Activated CD4-positive, alpha-beta T cell treated with anti-CD3 and anti-CD28 coated beads for 24 hours (primary cell): ENCODE results near the gene PGM5.

Experiments used
- DNase-seq, 2 donors: peaks; one replicate each; pipeline ENCODE4 v3.0.0-alpha.2; 2020; ENCODE audit warnings: low read depth in 2 of 2

PGM5 gene

GRCh38 chr9:68495247-68495646 is 138.8 kb downstream of the PGM5 start:
- no peak for DNase-seq

- DNase-seq: no peak
Measured at GRCh38 chr9:68496356-68496755, 139.9 kb downstream of the PGM5 start.

- DNase-seq: no peak
Measured at GRCh38 chr9:68497629-68498028, 141.2 kb downstream of the PGM5 start.

GRCh38 chr9:68498816-68499215 is 142.4 kb downstream of the PGM5 start:
- DNase-seq: no peak

GRCh38 chr9:68500457-68501381 is 144.3 kb downstream of the PGM5 start:
- no peak for DNase-seq

GRCh38 chr9:68502279-68502678 is 145.9 kb downstream of the PGM5 start:
- DNase-seq: no peak

- no peak for DNase-seq
Measured at GRCh38 chr9:68505681-68506409, 149.4 kb downstream of the PGM5 start.

- DNase-seq: no peak
Measured at GRCh38 chr9:68506551-68506950, 150.1 kb downstream of the PGM5 start.

GRCh38 chr9:68507130-68507805 is 150.9 kb downstream of the PGM5 start:
- no peak for DNase-seq

- no peak for DNase-seq
Measured at GRCh38 chr9:68507806-68508145, 151.4 kb downstream of the PGM5 start.

- no peak for DNase-seq
Measured at GRCh38 chr9:68508547-68508946, 152.1 kb downstream of the PGM5 start.

GRCh38 chr9:68509689-68510088 is 153.3 kb downstream of the PGM5 start:
- DNase-seq: no peak

- no peak for DNase-seq
Measured at GRCh38 chr9:68513385-68513784, 157.0 kb downstream of the PGM5 start.

GRCh38 chr9:68513981-68514380 is 157.6 kb downstream of the PGM5 start:
- no peak for DNase-seq

GRCh38 chr9:68515326-68516017 is 159.1 kb downstream of the PGM5 start:
- DNase-seq: no peak

- DNase-seq: no peak
Measured at GRCh38 chr9:68522131-68522530, 165.7 kb downstream of the PGM5 start.

- DNase-seq: no peak
Measured at GRCh38 chr9:68522954-68523353, 166.5 kb downstream of the PGM5 start.

- DNase-seq: no peak
Measured at GRCh38 chr9:68523367-68523936, 167.0 kb downstream of the PGM5 start.

GRCh38 chr9:68530618-68531017 is 174.2 kb downstream of the PGM5 start:
- no peak for DNase-seq

- no peak for DNase-seq
Measured at GRCh38 chr9:68532131-68532530, 175.7 kb downstream of the PGM5 start.

GRCh38 chr9:68533678-68534077 is 177.3 kb downstream of the PGM5 start:
- DNase-seq: no peak
